ENCODE measurements around the gene SYN1.
"Not testable (repeated sequence)": the region's sequence is repeated elsewhere in the genome, so short reads cannot be mapped to it uniquely, and the experiment has no call there.

Gene SYN1

DNA sequence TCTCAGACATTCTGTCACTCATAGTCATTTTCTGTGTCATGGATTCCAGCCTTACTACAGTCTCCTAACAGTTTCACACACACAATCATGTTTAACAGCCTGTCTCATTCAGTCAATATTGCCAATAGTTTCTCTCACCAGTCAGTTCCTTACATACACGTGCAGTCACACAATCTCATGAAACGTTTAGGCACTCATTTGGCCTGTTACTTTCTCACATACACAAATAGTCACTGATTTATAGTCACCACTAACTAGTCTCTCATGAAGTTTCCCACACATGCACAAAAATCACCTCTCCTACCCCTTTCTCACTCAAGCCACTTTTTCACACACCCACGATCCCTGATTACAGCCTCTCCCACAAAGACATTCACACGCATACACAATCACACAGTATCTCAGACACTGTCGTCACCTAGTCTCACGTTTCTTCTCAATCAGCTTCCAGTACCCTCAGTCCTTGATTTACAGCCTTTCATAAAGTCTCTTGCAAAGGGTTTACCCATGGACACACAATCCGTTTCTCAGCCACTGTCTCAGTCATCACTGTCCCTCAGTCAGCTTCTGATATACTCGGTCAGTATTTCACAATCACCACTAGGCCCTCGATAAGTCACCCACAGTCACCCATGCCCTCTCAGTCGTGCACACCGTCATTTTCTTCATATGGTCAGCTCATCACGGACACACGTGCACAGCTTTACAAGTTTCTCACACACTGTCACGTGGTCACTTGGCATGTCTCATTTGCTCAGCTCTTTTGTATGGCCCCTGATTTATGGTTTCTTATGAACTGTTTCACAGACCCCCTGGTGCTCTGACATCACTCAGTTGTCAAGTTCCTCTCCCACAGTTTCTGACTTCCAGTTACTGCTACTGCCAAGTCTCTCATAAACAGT is 14.3 kb upstream of the SYN1 start:
- no peak for DNase-seq (ENCODE audit: low read depth)

- DNase-seq (ENCODE audit: low read depth) = no peak
Measured at GRCh38 chrX:47632666-47633065, 13.0 kb upstream of the SYN1 start.

DNA sequence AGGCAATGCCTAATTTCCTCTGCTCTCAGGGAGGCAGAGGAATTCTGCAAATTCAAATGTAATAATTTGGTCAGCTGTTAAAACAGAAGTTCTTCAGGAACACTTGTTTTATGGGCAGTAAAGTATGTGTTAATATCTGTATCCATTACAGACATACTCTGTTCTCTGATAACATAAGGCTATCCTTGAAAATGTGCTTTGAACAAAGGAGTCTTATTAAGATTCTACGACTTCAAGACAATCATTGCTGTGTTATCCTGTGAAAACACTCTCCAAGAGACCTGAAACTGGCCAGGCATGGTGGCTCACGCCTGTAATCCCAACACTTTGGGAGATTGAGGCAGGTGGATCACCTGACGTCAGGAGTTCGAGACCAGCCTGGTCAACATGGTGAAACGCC is 12.0 kb upstream of the SYN1 start:
- no peak for DNase-seq (ENCODE audit: low read depth)

DNA sequence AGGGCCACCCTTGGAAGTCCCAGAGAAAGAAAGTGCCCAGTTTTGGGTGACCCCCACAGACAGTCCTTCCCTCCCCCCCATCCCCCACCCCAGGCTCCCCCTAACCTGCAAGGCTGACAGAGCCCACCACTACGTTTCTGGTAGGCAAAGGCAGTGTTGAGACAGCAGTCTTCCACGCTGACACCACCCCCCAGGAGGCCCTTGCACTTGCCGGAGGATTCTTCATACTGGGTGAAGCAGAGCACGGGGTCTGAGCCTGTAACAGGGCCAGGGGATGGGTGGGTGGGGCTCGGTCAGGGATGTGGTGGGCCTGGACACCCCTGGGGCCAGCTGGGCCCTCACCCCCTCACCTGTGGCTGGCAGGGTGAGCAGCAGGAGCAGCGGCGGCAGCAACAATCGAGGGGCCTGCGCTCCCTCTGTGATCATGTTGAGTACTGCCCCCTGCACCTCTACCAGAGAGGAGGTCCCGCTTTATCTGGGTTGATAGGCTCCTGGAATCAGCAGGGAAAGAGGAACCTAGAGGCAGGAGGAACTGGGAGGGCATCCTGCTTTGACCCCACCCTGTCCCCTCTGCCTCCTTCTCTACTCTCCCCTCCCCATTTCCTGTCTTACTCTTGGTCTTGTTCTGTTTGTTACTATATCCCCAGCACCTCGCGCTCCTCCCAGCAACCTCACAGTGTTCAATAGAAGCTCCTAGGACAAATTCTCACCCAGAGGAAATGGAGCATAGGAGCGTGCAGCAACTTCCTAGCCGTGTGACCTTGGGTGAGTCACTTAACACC is 10.0 kb upstream of the SYN1 start, which contains the start of gene CFP:
Gene CFP (minus strand): TSS at position 512 of the 782 bp plus-strand sequence. CDS start 86 bp downstream, at position 426.
- no peak for DNase-seq (ENCODE audit: low read depth)

DNA sequence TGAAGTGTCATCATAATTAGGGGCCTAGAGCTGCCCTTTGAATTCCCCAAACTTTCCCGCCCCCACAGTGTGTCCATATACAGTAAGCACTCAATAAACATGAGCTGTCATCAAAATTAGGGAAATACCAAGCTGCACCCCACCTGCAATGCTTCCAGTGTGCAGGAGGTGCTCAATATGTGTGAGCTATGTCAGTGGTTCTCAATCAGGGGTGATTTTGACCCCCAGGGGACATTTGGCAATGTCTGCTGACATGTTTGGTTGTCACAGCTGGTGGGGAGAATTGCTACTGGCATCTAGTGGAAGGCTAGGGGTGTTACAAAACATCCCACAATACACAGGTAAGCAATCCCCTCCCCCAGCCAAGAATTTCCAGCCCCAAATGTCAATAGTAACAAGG is 9.3 kb upstream of the SYN1 start:
- no peak for DNase-seq (ENCODE audit: low read depth)

- DNase-seq (ENCODE audit: low read depth) = no peak
Measured at GRCh38 chrX:47625365-47625764, 5.7 kb upstream of the SYN1 start.

DNA sequence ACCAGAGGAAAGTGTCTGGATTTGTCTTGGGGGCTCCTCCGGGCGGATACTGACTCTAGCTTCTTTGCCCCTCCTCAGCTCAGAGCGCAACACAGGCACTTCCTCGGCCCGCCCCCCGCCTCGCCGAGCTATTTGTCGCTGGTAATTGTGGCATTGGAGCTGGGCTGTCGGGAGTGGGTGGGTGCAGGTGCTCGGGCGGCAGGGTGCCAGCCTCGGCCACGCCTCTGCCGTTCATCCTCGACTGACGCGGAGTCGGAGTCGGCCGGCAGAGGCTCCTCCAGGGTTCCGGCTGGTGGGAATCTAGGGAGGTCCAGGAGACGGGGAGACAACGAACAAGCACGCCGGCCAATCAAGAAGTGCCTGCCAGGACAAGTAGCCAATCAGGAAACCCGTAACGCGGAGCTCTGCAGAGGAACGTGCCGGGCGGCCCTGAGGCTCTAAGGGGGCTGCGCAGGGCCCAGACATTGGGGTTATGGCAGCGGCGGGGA is 3.9 kb upstream of the SYN1 start:
- DNase-seq (ENCODE audit: low read depth) = no peak

GRCh38 chrX:47621851-47622250 is 2.2 kb upstream of the SYN1 start:
- no peak for DNase-seq (ENCODE audit: low read depth)

- no peak for DNase-seq (ENCODE audit: low read depth)
Measured at GRCh38 chrX:47620303-47620685, 637 bp upstream of the SYN1 start.

GRCh38 chrX:47618923-47619485 is 653 bp downstream of the SYN1 start:
- no peak for DNase-seq (ENCODE audit: low read depth)

GRCh38 chrX:47614618-47615017 is 5.0 kb downstream of the SYN1 start:
- no peak for DNase-seq (ENCODE audit: low read depth)

DNA sequence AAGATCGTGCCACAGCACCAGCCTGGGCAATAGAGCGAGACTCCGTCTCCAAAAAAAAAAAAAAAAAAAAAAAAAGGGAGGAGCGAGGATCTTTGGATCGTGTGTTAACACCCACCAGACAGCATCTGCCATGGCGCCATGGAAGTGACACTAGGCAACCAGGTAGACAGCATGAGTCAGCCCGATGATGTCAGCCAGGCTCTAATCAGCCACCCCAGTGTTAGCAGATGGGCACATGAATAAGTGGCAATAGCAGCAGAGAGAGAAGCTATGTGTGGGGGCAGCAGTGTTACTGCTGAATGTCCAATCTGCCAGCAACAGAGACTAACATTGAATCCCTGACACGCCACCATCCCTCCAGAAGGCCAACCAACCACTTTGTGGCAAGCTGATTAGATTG is 6.6 kb downstream of the SYN1 start:
- DNase-seq (ENCODE audit: low read depth) = no peak

DNA sequence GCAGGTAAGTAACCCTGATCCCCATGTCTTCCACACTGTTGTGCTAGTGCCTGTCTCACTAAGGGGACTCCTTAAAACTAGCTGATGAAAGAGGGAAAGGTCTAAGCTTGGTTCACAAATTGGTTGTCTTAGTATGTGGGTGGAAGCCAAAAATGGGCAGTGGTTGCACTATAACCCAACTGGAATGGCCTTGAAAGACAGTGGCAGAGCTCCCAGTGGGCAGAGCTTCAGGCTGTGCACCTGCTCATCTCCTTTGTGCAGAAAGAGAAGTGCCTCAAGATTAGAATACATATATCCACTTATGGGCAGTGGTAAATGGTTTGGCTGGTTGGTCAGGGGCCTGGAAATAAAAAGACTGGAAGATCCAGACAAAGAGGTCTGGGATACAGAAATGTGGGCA is 7.2 kb downstream of the SYN1 start:
- no peak for DNase-seq (ENCODE audit: low read depth)

DNA sequence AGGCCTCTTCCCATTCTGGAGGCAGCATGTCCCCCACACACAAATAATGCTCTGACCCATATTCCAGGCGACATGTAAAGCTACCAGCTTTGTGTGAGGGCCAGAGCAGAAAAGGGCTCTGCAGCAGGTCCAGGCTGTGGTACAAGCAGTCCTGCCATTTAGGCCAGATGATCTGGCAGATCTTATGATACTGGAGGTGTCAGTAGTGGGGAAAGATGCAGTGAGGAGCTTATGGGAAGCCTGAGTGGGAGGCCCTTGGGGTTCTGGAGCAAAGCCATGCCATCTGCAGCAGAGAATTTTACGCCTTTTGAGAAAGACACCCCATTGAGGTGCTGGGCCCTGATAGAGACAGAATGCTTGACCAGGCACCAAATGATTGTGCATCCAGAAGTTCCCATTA is 7.7 kb downstream of the SYN1 start:
- DNase-seq (ENCODE audit: low read depth) = no peak

- no peak for DNase-seq (ENCODE audit: low read depth)
Measured at GRCh38 chrX:47611489-47611888, 8.2 kb downstream of the SYN1 start.

DNA sequence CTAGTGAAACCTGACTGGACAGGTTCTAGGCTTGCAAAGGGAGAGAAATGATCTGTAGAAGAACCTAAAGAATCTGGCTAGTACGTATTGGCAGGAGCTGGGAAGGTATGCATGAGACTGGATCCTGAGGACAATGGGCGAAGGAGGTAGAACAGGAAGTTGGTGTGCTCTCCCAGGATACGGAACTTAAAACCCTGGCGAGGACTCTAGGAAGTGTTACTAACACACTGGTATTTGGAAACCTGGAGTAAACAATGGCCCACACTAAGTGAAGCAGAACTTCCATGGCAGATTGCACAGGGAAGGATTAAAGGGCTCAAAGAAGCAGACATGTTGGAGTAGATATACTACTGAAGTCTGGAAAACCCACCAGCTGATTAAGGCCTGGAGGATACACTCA is 9.1 kb downstream of the SYN1 start:
- no peak for DNase-seq (ENCODE audit: low read depth)

GRCh38 chrX:47608130-47608810 is 11.4 kb downstream of the SYN1 start:
- DNase-seq (ENCODE audit: low read depth) = no peak

GRCh38 chrX:47607091-47607490 is 12.6 kb downstream of the SYN1 start:
- DNase-seq (ENCODE audit: low read depth) = no peak

DNA sequence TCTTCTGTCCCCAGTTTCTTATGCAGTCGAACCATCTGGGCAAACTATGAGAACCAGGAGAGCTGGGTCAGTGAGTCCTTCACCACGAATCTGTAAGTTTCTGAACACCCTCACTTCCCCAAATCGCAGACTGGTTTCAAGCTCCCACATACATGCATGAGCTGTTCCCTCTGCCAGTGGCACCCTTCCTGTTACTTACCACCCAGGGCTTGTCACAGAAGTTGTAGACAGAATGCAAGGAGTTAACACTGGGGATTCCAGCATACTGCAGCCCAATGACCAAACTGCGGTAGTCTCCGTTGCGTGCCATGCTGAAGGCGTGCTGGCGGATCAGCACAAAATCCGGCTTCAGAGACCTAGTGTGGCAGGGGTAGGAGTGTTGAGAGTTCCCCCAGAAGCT is 14.6 kb downstream of the SYN1 start:
- DNase-seq (ENCODE audit: low read depth) = no peak

- DNase-seq (ENCODE audit: low read depth) = not testable (repeated sequence)
Measured at GRCh38 chrX:47603125-47603524, 16.5 kb downstream of the SYN1 start.

- no peak for DNase-seq (ENCODE audit: low read depth)
Measured at GRCh38 chrX:47597222-47597621, 22.4 kb downstream of the SYN1 start.

DNA sequence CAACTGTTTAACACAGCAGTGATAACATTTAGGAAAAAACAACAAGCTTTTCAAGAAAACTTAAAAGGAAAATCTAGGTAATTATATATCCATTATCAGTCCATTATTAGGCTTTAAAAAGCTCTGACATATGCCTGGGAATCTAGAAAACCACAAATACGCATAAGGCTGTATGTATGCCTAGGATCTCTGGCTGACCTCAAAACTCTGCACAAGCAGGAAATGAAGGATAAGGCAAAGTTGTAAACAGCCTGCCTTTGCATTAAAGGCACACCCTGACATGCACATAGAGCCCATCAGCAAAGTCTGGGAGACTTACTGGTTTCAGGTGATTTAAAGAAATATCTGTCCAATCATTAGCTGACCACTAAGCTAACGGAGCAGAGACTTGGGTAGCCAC is 23.4 kb downstream of the SYN1 start:
- no peak for DNase-seq (ENCODE audit: low read depth)

All from HS-27A (cell line).